ENCODE results near the gene FGFR2. TPM values are rescaled to one million over a fixed set of nuclear protein-coding genes. Genes with fewer than 3 reads are reported as not detected.

Gene FGFR2
- total and polyA plus RNA-seq, 9 of the 15 experiments (the other 6 are each of a cell fraction or from before 2014, with no cell fraction given) = 0.20 TPM; not detected in 8

- in situ Hi-C loops (cut with MboI) = no loop called here
- Histone ChIP-seq H3K9me3 (replicated peaks; ENCODE audit: control insufficient read depth, insufficient read depth, low read depth, low read length) (no peaks in the 10 kb centered on the region), H3K9me1 (ENCODE audit: control insufficient read depth, insufficient read depth, low read length) (no peaks in the 10 kb centered on the region), H3K79me2 (ENCODE audit: control insufficient read depth, insufficient read depth, low read length) (no peaks in the 10 kb centered on the region), H4K20me1 (replicated peaks; ENCODE audit: control insufficient read depth, insufficient read depth, low read length) (no peaks in the 10 kb centered on the region), H3K9ac (ENCODE audit: insufficient read depth in 1 of 2, low read depth in 2 of 2, low read length in 2 of 2) (no peak overlapping the region), H3K27ac (ENCODE audit: extremely low read depth, low read depth, low read length) (no peak overlapping the region), H2AFZ (ENCODE audit: low read depth, low read length) (no peak overlapping the region), H3K4me2 (ENCODE audit: insufficient read depth, low read length) (no peak overlapping the region), H3K27me3 (ENCODE audit: control insufficient read depth in 2 of 2, insufficient read depth in 2 of 2, low read length in 2 of 2) (peaks cover 2 to 15% of the 10 kb centered on the region in 2 experiments; a peak in 4 of 5 replicates), H3K36me3 (ENCODE audit: control insufficient read depth, insufficient read depth, low read length) (no peaks in the 10 kb centered on the region), H3K4me1 (replicated peaks in 1 of 2; ENCODE audit: control insufficient read depth in 2 of 2, insufficient read depth in 2 of 2, low read length in 2 of 2) (peaks cover 0 to 11% of the 10 kb centered on the region in 2 experiments; a peak in 2 of 5 replicates), H3K4me3 (no peak overlapping the region)
- no TSS peak for BruUV-seq (replicated peaks)
- intact Hi-C loops (cut with micrococcal nuclease) = loop anchor here (10.0 kb wide), 1 partner anchor 655 kb away; no protein-coding TSS in a partner anchor
- 3% methylated on average over 6 of the region's 8 CpGs for WGBS (ENCODE audit: insufficient coverage, low coverage, missing lambda C conversion rate)
- ATAC-seq = no peak
- TF ChIP-seq RFX5 (IDR thresholded peaks at IDR 0.05; ENCODE audit: low read depth, low read length) = no peak
- no peak for TF ChIP-seq CREB1 (IDR thresholded peaks at IDR 0.05)
- no peak for TF ChIP-seq CREB1 (CRISPR knock-in tag; IDR thresholded peaks at IDR 0.05)
- TF ChIP-seq ATF6 (CRISPR knock-in tag; IDR thresholded peaks at IDR 0.05) = no peak
- no peak for FAIRE-seq
- POLR2A ChIA-PET = interaction anchor here (0.6 kb wide), 1 partner anchor 668 kb away, joined by 3 read pairs; no protein-coding TSS in a partner anchor
- no peak for DNase-seq (ENCODE audit: extremely low read depth in 1 of 4, low spot score in 3 of 4)
- CTCF ChIA-PET (ENCODE audit: low intra/inter-chr PET ratio) = no interaction called here
Observed at GRCh38 chr10:121599947-121600346, 1.7 kb upstream of the FGFR2 start.
